Osteoblast (primary cell): ENCODE measurements around the gene RPLP2. TPM values are rescaled to one million over a fixed set of nuclear protein-coding genes. Genes with fewer than 3 reads are reported as not detected.
A peak's percentile ranks its signal among the peaks of the same experiment; 100 is the strongest.

Experiments used
- DNase-seq: peaks from one replicate; pipeline ENCODE4 v3.0.0; 2011; ENCODE audit warnings: low spot score, mixed read lengths; ENCODE audit not compliant: insufficient read length; ENCODE audit errors: missing footprints
- H2AFZ ChIP-seq: 2 replicates; pipeline ENCODE4 v1.6.0; 2011; ENCODE audit warnings: mild to moderate bottlenecking, low read length
- H3K27ac ChIP-seq: 2 replicates; pipeline ENCODE4 v1.5.1; 2011; ENCODE audit warnings: mild to moderate bottlenecking, low read depth, low read length, moderate library complexity
- H3K27me3 ChIP-seq: 2 replicates; pipeline ENCODE4 v1.6.0; 2012; ENCODE audit warnings: mild to moderate bottlenecking, control low read depth, inconsistent platforms, low read length, moderate library complexity; ENCODE audit not compliant: insufficient read depth
- H3K36me3 ChIP-seq: 2 replicates; pipeline ENCODE4 v1.5.1; 2011; ENCODE audit warnings: mild to moderate bottlenecking, low read length, control low read depth, moderate library complexity; ENCODE audit not compliant: insufficient read depth
- H3K4me1 ChIP-seq: 2 replicates; pipeline ENCODE4 v1.5.1; 2011; ENCODE audit warnings: mild to moderate bottlenecking, low read length, control low read depth, moderate library complexity; ENCODE audit not compliant: insufficient read depth
- H3K4me2 ChIP-seq: 2 replicates; pipeline ENCODE4 v1.6.0; 2011; ENCODE audit warnings: mild to moderate bottlenecking, low read length; ENCODE audit not compliant: insufficient read depth
- H3K4me3 ChIP-seq: fragments of 200-600 bp; sonication (generic); 3 replicates; pipeline ENCODE4 v1.5.1; 2012; ENCODE audit warnings: mild to moderate bottlenecking, low read length, inconsistent platforms; ENCODE audit not compliant: insufficient read depth
- H3K79me2 ChIP-seq: 2 replicates; pipeline ENCODE4 v1.6.0; 2012; ENCODE audit warnings: mild to moderate bottlenecking, low read length, control low read depth, inconsistent platforms; ENCODE audit not compliant: insufficient read depth
- H3K9me3 ChIP-seq: 2 replicates; pipeline ENCODE4 v1.5.1; 2011; ENCODE audit warnings: low read depth, low read length, control low read depth
- H4K20me1 ChIP-seq: 2 replicates; pipeline ENCODE4 v1.6.0; 2012; ENCODE audit warnings: mild to moderate bottlenecking, low read length, control low read depth; ENCODE audit not compliant: insufficient read depth
- total RNA-seq: library from RNA; depleted of rRNA; stranded (reverse); fragments of >200 nt; gene quantifications from 2 replicates; pipeline ENCODE4 v1.2.3, GENCODE V29; 2012
- TF ChIP-seq, protein P1 (sequence below): IDR thresholded peaks from 2 replicates; pipeline ENCODE4 v1.5.1; 2011; ENCODE audit warnings: mild to moderate bottlenecking, low read depth, low read length, moderate library complexity; ENCODE audit errors: extremely low read depth

RPLP2 gene
- total RNA-seq, 1 donor = 386 TPM

DNA sequence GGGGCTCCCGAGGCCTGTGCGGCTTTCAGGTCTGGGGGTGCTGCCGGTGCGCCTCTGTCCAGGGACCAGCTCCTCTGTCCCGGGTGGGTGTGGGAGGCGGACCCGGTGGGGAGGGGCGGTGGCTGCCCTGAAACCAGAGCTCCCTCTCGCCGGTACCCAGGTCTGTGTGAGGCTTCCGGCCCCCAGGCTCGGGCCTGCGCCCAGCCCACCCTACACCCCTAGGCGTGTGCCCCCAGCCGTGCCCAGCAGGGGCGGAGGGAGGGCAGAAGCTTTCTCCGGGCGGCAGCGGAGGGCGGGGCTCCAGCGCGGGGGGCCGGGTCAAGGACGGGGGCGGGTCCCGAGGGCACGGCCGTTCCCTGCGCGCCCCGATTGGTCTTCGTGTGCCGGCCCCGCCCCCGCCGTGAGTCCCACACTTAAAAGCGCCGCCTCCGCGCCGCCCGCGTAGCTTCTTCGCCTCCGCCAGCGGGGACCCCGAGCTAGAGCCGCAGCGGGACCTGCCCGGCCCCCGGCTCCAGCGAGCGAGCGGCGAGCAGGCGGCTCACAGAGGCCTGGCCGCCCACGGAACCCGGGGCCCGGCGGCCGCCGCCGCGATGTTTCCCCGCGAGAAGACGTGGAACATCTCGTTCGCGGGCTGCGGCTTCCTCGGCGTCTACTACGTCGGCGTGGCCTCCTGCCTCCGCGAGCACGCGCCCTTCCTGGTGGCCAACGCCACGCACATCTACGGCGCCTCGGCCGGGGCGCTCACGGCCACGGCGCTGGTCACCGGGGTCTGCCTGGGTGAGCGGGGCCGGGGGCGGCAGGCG, 9.6 kb downstream of the RPLP2 start:
- H2AFZ ChIP-seq = peak overlapping the region; percentile 51
- peak; percentile 100 for DNase-seq

DNA sequence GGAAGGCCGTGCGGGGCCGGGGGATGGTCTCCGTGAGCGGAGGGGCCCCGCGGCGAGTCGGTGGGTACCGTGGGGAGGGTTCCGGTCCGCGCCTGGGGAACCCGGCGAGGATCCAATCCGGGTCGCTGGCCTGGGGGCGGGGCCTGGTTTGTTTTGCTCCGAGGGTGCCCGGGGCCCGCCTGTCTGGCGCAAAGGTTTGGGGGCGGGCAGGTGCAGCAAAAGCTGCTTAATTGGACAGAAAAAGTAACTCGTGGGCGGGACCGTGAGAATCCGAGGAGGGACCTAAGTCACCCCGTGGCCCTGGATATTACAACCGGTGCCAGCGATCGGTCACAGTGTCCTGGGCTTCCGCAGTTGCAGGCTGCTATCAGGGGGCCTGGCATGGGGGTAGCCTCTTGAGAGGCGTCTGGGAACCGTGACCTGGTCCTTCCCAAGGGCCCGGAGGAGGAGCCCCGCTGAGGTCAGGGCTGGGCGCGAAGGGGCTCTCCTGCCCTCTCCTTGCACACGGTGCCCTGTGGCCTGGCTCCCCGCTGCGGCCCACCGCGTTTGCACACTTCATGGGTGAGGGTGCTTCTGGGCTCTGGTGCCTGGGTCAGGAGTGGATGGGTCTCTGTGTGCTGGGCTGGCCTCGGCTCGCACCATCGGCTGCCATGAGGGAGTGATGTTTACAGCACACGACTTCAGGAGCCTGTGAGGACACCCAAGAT, 10.3 kb downstream of the RPLP2 start:
- TF ChIP-seq, protein P1, sequence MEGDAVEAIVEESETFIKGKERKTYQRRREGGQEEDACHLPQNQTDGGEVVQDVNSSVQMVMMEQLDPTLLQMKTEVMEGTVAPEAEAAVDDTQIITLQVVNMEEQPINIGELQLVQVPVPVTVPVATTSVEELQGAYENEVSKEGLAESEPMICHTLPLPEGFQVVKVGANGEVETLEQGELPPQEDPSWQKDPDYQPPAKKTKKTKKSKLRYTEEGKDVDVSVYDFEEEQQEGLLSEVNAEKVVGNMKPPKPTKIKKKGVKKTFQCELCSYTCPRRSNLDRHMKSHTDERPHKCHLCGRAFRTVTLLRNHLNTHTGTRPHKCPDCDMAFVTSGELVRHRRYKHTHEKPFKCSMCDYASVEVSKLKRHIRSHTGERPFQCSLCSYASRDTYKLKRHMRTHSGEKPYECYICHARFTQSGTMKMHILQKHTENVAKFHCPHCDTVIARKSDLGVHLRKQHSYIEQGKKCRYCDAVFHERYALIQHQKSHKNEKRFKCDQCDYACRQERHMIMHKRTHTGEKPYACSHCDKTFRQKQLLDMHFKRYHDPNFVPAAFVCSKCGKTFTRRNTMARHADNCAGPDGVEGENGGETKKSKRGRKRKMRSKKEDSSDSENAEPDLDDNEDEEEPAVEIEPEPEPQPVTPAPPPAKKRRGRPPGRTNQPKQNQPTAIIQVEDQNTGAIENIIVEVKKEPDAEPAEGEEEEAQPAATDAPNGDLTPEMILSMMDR = no peak
- Histone ChIP-seq H3K79me2 (peaks cover 31% of the 10 kb centered on the region), H3K9me3 (no peaks in the 10 kb centered on the region), H3K36me3 (peaks cover 12% of the 10 kb centered on the region), H3K4me3 (peak overlapping the region; percentile 89), H3K4me1 (peaks cover 28% of the 10 kb centered on the region), H3K27ac (peak overlapping the region; percentile 13), H2AFZ (no peak overlapping the region), H3K27me3 (no peaks in the 10 kb centered on the region), H4K20me1 (peaks cover 30% of the 10 kb centered on the region), H3K4me2 (peak overlapping the region; percentile 88)
- DNase-seq = peak; percentile 96

More for the DNA sequence above, 9.6 kb downstream of the RPLP2 start:
- Histone ChIP-seq H3K27me3 (no peaks in the 10 kb centered on the region), H4K20me1 (peaks cover 29% of the 10 kb centered on the region), H3K36me3 (peaks cover 5% of the 10 kb centered on the region), H3K27ac (peak overlapping the region; percentile 81), H3K4me2 (peak overlapping the region; percentile 88), H3K79me2 (peaks cover 31% of the 10 kb centered on the region), H3K4me3 (peak overlapping the region; percentile 89), H3K9me3 (no peaks in the 10 kb centered on the region), H3K4me1 (peaks cover 28% of the 10 kb centered on the region)
- TF ChIP-seq, protein P1 = no peak

DNA sequence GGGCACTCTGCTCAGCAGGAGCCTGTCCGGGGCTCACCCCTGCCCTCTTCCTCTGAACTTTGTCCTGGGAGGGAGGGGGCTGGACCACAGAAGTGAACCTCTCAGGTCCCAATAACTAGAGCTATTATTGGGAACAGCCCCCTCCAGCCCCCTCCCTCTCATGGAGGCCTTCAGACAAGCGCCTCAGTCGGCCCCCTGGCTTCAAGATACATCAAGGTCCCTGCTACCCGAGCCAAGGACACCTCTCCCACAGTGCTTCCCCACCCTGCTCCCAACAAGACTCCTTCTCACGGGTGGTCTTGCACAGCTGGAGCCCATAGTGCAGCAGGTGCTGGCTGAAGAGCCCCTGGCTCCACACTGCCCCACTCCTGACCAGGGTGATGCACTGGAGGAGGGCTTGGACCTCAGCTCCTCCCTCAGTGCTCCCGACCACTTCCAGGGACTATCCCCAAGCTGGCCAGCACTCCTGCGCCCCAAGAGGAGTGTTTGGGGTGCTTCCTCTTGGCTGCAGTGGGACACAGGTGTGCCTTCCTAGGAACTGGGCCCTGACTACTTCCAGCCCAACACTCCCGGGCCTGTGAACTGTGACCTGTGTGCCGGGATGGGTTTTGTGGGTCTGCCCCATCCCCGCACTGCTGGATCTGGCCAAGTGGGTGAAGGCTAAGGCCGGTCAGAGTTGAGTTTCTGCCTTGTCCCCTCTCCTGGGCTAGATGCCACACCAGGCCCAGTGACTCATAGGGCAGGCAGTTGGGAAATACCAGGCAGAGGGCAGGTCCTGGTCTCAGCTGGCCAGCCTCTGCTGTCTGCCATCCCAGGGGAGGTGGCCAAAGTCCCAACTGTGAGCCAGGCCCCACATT, 11.1 kb downstream of the RPLP2 start:
- Histone ChIP-seq H3K9me3 (no peaks in the 10 kb centered on the region), H3K27ac (peak overlapping the region; percentile 13), H2AFZ (no peak overlapping the region), H3K4me1 (peaks cover 28% of the 10 kb centered on the region), H3K4me3 (peak overlapping the region; percentile 89), H3K4me2 (peak overlapping the region; percentile 88), H4K20me1 (peaks cover 38% of the 10 kb centered on the region), H3K36me3 (peaks cover 13% of the 10 kb centered on the region), H3K79me2 (peaks cover 31% of the 10 kb centered on the region), H3K27me3 (no peaks in the 10 kb centered on the region)
- DNase-seq = peak; percentile 100
- TF ChIP-seq, protein P1 = no peak
